OCI-LY7 (cell line): ENCODE measurements around the gene RGL1. TPM values are rescaled to one million over a fixed set of nuclear protein-coding genes. Genes with fewer than 3 reads are reported as not detected.

Source experiments
- BruUV-seq: library from RNA; stranded (reverse); fragments of 400-500 nt; replicated peaks from 2 replicates; lab custom pipeline; 2021; lab: Mats Ljungman, UMichigan
- CTCF ChIA-PET: fragments of 300-600 bp; sonication (Branson Sonifier 250); formaldehyde crosslinking; loops from one replicate; lab custom pipeline; 2022; ENCODE audit warnings: antibody characterized with exemption; ENCODE audit not compliant: unreplicated experiment; lab: Charles Lee
- POLR2A ChIA-PET: fragments of 300-600 bp; sonication (Branson Sonifier 250); formaldehyde crosslinking; loops from one replicate; lab custom pipeline; 2022; ENCODE audit warnings: antibody characterized with exemption; lab: Charles Lee
- DNase-seq: peaks from one replicate; pipeline ENCODE4 v3.0.0-alpha.2; 2015; ENCODE audit warnings: low spot score
- H2AFZ ChIP-seq: fragments of 200-600 bp; sonication (generic), shearing (Covaris generic); 2 replicates; pipeline ENCODE4 v1.6.1; 2014; ENCODE audit warnings: mild to moderate bottlenecking, antibody characterized with exemption, low read length, moderate library complexity
- H3K27ac ChIP-seq: fragments of 200-600 bp; sonication (generic); 2 replicates; pipeline ENCODE4 v1.5.1; 2014; ENCODE audit warnings: mixed run types, low read depth, mild to moderate bottlenecking, moderate library complexity, low read length, inconsistent platforms; ENCODE audit not compliant: poor library complexity, severe bottlenecking
- H3K36me3 ChIP-seq: fragments of 200-600 bp; sonication (generic); 2 replicates; pipeline ENCODE4 v1.6.1; 2014; ENCODE audit warnings: mild to moderate bottlenecking, antibody characterized with exemption, low read length, moderate library complexity, mixed read lengths; ENCODE audit not compliant: insufficient read depth
- H3K4me1 ChIP-seq: fragments of 200-600 bp; sonication (generic); 2 replicates; pipeline ENCODE4 v1.5.1; 2014; ENCODE audit warnings: mild to moderate bottlenecking, low read length; ENCODE audit not compliant: insufficient read depth, poor library complexity, severe bottlenecking
- H3K4me2 ChIP-seq: fragments of 200-600 bp; sonication (generic); 2 replicates; pipeline ENCODE4 v1.6.1; 2014; ENCODE audit warnings: mild to moderate bottlenecking, low read length
- H3K4me3 ChIP-seq: fragments of 200-600 bp; sonication (generic); 2 replicates; pipeline ENCODE4 v1.5.1; 2014; ENCODE audit warnings: mild to moderate bottlenecking, low read depth, low read length; ENCODE audit not compliant: poor library complexity, severe bottlenecking
- H3K79me2 ChIP-seq: fragments of 200-600 bp; sonication (generic); 2 replicates; pipeline ENCODE4 v1.6.1; 2016; ENCODE audit warnings: low read depth, mild to moderate bottlenecking, low read length, moderate library complexity, mixed read lengths; ENCODE audit not compliant: insufficient read depth
- H3K9me2 ChIP-seq: fragments of 200-600 bp; sonication (generic); 2 replicates; pipeline ENCODE4 v1.6.1; 2016; ENCODE audit warnings: mild to moderate bottlenecking, low read length, mixed read lengths; ENCODE audit not compliant: insufficient read depth
- H3K9me3 ChIP-seq: fragments of 200-600 bp; sonication (generic); 2 replicates; pipeline ENCODE4 v1.6.1; 2014; ENCODE audit warnings: mild to moderate bottlenecking, mixed run types, low read length, mixed read lengths
- H4K20me1 ChIP-seq: fragments of 200-600 bp; sonication (generic); 2 replicates; pipeline ENCODE4 v1.6.1; 2014; ENCODE audit warnings: mild to moderate bottlenecking, antibody characterized with exemption, low read length, moderate library complexity, mixed read lengths; ENCODE audit not compliant: insufficient read depth
- EZH2phosphoT487 ChIP-seq: fragments of 200-600 bp; sonication (generic); IDR thresholded peaks from 2 replicates; pipeline ENCODE4 v1.6.1; 2018; ENCODE audit warnings: low read depth, borderline replicate concordance, mild to moderate bottlenecking, mixed run types, antibody characterized with exemption, low read length, moderate library complexity, mixed read lengths
- intact Hi-C: fragments of 100-400 bp; cut with micrococcal nuclease; formaldehyde crosslinking; loops from one replicate; pipeline ENCODE4 v1.10.0; 2022; ENCODE audit not compliant: unreplicated experiment
- total RNA-seq, 2 experiments: library from RNA; depleted of rRNA in 1 of 2; stranded (reverse); fragments of >200 nt in 1 of 2; shearing (Covaris generic) in 1 of 2; gene quantifications; 2 replicates each; pipeline ENCODE4 v1.2.3, GENCODE V29; 2014 to 2022
- TF ChIP-seq, protein P1 (sequence below): fragments of 200-600 bp; sonication (generic); conservative IDR thresholded peaks from 2 replicates; pipeline ENCODE4 v1.5.1; 2014; ENCODE audit warnings: mild to moderate bottlenecking, antibody characterized with exemption, low read length, moderate library complexity, mixed read lengths

The RGL1 gene
- total RNA-seq, 2 experiments from 2014 or later: 0.32 to 0.35 TPM

- CTCF ChIA-PET: no interaction called here
Measured at GRCh38 chr1:183791319-183791718, 13.6 kb upstream of the RGL1 start.

DNA sequence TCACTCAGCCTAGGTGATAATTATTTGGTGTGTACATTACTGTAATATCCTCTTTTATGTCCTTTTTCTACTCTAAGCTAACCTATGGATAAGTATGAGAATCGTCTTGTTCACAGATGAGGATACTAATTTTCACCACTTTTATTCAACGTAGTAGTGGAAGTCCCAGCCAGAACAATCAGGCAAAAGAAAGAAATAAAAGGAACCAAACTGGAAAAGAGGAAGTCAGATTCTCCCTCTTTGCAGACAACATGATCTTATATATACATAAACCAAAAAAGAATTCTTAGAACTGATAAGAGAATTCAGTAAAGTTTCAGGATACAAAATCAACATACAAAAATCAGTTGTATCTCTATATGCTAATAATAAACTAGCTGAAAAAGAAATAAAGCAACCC lies 12.6 kb upstream of the RGL1 start:
- H3K36me3 ChIP-seq: no peaks in the 10 kb centered on the region
- intact Hi-C loops: no loop called here
- TF ChIP-seq, protein P1, sequence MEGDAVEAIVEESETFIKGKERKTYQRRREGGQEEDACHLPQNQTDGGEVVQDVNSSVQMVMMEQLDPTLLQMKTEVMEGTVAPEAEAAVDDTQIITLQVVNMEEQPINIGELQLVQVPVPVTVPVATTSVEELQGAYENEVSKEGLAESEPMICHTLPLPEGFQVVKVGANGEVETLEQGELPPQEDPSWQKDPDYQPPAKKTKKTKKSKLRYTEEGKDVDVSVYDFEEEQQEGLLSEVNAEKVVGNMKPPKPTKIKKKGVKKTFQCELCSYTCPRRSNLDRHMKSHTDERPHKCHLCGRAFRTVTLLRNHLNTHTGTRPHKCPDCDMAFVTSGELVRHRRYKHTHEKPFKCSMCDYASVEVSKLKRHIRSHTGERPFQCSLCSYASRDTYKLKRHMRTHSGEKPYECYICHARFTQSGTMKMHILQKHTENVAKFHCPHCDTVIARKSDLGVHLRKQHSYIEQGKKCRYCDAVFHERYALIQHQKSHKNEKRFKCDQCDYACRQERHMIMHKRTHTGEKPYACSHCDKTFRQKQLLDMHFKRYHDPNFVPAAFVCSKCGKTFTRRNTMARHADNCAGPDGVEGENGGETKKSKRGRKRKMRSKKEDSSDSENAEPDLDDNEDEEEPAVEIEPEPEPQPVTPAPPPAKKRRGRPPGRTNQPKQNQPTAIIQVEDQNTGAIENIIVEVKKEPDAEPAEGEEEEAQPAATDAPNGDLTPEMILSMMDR: no peak
- TF ChIP-seq EZH2phosphoT487: no peak
- BruUV-seq: no TSS peak
- CTCF ChIA-PET: no interaction called here
- H3K4me3 ChIP-seq: no peak overlapping the region
- H3K4me1 ChIP-seq: no peaks in the 10 kb centered on the region
- no peak overlapping the region for H3K4me2 ChIP-seq
- H4K20me1 ChIP-seq: no peaks in the 10 kb centered on the region
- H3K9me2 ChIP-seq: no peaks in the 10 kb centered on the region
- H3K9me3 ChIP-seq: no peaks in the 10 kb centered on the region
- POLR2A ChIA-PET: interaction anchor here (0.6 kb wide), 1 partner anchor 512 kb away, joined by 3 read pairs; no protein-coding TSS in a partner anchor
- H2AFZ ChIP-seq: no peak overlapping the region
- DNase-seq: no peak
- H3K79me2 ChIP-seq: no peaks in the 10 kb centered on the region
- no peak overlapping the region for H3K27ac ChIP-seq

More at GRCh38 chr1:183791319-183791718, 13.6 kb upstream of the RGL1 start:
- DNase-seq: no peak
- Histone ChIP-seq H2AFZ (no peak overlapping the region), H3K4me2 (no peak overlapping the region), H3K9me3 (no peaks in the 10 kb centered on the region), H3K27ac (no peak overlapping the region), H3K36me3 (no peaks in the 10 kb centered on the region), H4K20me1 (no peaks in the 10 kb centered on the region), H3K9me2 (no peaks in the 10 kb centered on the region), H3K4me3 (no peak overlapping the region), H3K4me1 (no peaks in the 10 kb centered on the region), H3K79me2 (no peaks in the 10 kb centered on the region)
- intact Hi-C loops: no loop called here
- POLR2A ChIA-PET: no interaction called here
- BruUV-seq: no TSS peak
- TF ChIP-seq, protein P1: no peak
- no peak for TF ChIP-seq EZH2phosphoT487

- H3K79me2 ChIP-seq: no peaks in the 10 kb centered on the region
- BruUV-seq: no TSS peak
- POLR2A ChIA-PET: interaction anchor here (1.0 kb wide), 1 partner anchor 28 kb away, joined by 3 read pairs; no protein-coding TSS in a partner anchor
Measured at GRCh38 chr1:183794088-183794487, 10.8 kb upstream of the RGL1 start.

More at GRCh38 chr1:183794088-183794487, 10.8 kb upstream of the RGL1 start:
- Histone ChIP-seq H4K20me1 (no peaks in the 10 kb centered on the region), H3K9me3 (no peaks in the 10 kb centered on the region), H3K4me1 (no peaks in the 10 kb centered on the region), H3K27ac (no peak overlapping the region), H3K9me2 (no peaks in the 10 kb centered on the region), H3K36me3 (no peaks in the 10 kb centered on the region), H3K4me2 (no peak overlapping the region), H2AFZ (no peak overlapping the region), H3K4me3 (no peak overlapping the region)
- no peak for DNase-seq
- TF ChIP-seq, protein P1: no peak
- TF ChIP-seq EZH2phosphoT487: no peak
- intact Hi-C loops: no loop called here
- CTCF ChIA-PET: no interaction called here
